Measurements from ENCODE around the gene ATP10B.
"Not testable (repeated sequence)": the region's sequence is repeated elsewhere in the genome, so short reads cannot be mapped to it uniquely, and the experiment has no call there.

The ATP10B gene

GRCh38 chr5:160750938-160751657, 100.9 kb downstream of the ATP10B start:
- no peak for DNase-seq

- no peak for DNase-seq
These were observed 102.3 kb downstream of the ATP10B start for GRCh38 chr5:160749682-160750081.

GRCh38 chr5:160749026-160749425, 103.0 kb downstream of the ATP10B start:
- no peak for DNase-seq

GRCh38 chr5:160747987-160748386, 104.0 kb downstream of the ATP10B start:
- DNase-seq: no peak

GRCh38 chr5:160747559-160747958, 104.5 kb downstream of the ATP10B start:
- DNase-seq: no peak

- DNase-seq: no peak
These were observed 107.5 kb downstream of the ATP10B start for GRCh38 chr5:160744268-160745101.

GRCh38 chr5:160743027-160743426, 109.0 kb downstream of the ATP10B start:
- no peak for DNase-seq

- DNase-seq: no peak
These were observed 109.6 kb downstream of the ATP10B start for GRCh38 chr5:160742446-160742845.

- DNase-seq: no peak
These were observed 124.6 kb downstream of the ATP10B start for GRCh38 chr5:160727296-160727997.

- DNase-seq: no peak
These were observed 125.3 kb downstream of the ATP10B start for GRCh38 chr5:160726721-160727120.

GRCh38 chr5:160720822-160721221, 131.2 kb downstream of the ATP10B start:
- no peak for DNase-seq

- DNase-seq: not testable (repeated sequence)
These were observed 136.5 kb downstream of the ATP10B start for GRCh38 chr5:160715508-160715907.

GRCh38 chr5:160703547-160704189, 148.3 kb downstream of the ATP10B start:
- DNase-seq: peak; percentile 20

GRCh38 chr5:160702934-160703333, 149.1 kb downstream of the ATP10B start:
- DNase-seq: peak; percentile 97

GRCh38 chr5:160702311-160702803, 149.7 kb downstream of the ATP10B start:
- peak; percentile 83 for DNase-seq

- DNase-seq: no peak
These were observed 150.6 kb downstream of the ATP10B start for GRCh38 chr5:160701403-160701802.

- no peak for DNase-seq
These were observed 152.7 kb downstream of the ATP10B start for GRCh38 chr5:160699301-160699700.

- no peak for DNase-seq
These were observed 154.7 kb downstream of the ATP10B start for GRCh38 chr5:160697281-160697680.

- DNase-seq: peak; percentile 77
These were observed 157.1 kb downstream of the ATP10B start for GRCh38 chr5:160694896-160695295.

- no peak for DNase-seq
These were observed 158.1 kb downstream of the ATP10B start for GRCh38 chr5:160693831-160694465.

GRCh38 chr5:160692271-160692670, 159.7 kb downstream of the ATP10B start:
- peak; percentile 59 for DNase-seq

GRCh38 chr5:160685695-160686094, 166.3 kb downstream of the ATP10B start:
- peak; percentile 56 for DNase-seq

Measured in inflammatory macrophage treated with lipopolysaccharide for 4 hours (primary cell).